ENCODE results near the gene ADGRD2.

The ADGRD2 gene

GRCh38 chr9:124439086-124439485, 11.2 kb upstream of the ADGRD2 start:
- no peak for DNase-seq

GRCh38 chr9:124439686-124440243, 10.5 kb upstream of the ADGRD2 start:
- DNase-seq: no peak

DNA sequence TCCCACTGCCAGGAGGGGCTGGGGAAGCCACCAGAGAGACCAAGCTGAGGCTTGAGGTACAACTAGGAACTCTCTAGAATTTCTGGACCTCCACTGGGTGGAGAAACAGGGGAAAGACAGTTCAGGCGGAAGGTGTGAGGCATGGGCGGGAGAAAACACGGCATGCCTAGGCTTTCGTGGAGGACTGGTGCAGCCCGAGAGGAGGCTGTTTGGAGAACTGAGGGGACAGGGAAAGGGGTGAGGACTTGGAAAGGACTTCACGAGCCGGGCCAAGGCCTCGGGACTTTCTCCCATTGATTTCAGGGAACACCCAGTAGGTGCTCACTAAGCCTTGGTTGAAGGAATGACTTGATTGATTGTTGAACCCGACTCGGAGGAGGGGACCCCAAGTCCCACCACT, 9.5 kb upstream of the ADGRD2 start:
- no peak for DNase-seq

DNA sequence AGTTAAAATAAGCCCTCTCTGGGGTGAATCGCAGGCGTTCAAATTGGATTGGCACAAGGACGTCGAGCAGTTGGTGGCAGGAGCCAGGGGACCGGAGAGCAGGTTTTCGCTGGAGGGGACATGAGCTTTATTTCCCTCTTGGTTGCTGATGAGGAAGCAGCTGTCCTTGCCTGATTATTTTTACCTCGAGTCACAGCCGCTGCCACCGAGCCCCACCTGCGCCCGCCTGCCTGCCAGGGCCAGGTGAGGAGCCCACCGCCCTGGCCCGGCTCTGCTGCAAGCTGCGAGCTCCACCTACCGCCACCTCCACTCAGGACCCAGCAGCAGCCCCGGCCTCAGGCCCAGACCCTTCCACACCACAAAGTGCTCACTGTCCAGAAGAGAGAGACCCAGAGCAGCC, 9.0 kb upstream of the ADGRD2 start:
- DNase-seq: no peak

DNA sequence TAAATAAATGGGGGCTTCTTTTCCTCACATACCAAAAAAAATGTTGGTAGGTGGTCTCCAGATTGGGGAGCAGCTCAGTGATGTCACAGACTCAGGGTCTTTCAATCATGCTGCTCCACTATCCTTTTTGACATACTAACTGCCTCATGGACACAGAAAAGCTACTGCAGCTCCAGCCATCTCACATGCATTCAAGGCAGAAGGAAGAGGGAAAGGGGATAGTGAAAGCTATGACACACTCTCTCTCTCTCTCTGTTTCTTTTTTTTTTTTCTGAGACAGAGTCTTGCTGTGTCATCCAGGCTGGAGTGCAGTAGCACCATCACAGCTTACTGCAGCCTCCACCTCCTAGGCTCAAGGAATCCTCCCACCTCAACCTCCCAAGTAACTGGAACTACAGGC, 7.9 kb upstream of the ADGRD2 start:
- no peak for DNase-seq

DNA sequence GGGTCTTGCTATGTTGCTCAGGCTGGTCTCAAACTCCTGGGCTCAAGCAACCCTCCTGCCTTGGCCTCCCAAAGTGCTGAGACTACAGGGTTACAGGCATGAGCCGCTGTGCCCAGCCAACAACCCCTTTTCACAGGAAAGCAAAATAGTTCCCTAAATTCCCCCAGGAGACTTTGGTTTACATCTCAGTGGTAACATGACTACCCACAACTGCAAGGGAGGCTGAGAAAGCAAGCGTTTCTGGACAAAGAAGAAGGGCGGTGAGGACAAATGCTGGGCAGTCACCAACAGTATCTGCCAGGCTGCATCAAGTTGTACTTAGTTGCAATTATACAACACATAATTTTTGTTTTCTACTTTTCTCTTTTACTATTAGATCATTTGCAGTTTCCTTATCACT, 7.4 kb upstream of the ADGRD2 start:
- no peak for DNase-seq

DNA sequence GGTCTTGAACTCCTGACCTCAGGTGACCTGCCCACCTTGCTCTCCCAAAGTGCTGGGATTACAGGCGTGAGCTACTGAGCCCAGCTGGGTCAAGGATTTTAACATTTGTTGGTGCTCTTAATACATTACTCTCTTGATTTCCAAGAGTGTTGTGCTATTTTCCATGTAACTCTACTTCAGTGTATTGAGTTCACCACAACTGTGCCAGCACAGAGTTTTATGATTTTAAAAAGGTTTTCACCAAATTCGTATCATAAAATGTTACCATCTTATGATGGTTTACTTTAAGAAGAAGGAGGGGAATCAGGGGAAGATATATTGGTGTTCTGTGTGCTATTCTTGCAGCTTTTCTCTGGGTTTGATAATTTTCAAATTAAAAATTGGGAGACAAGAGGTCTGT, 6.6 kb upstream of the ADGRD2 start:
- no peak for DNase-seq

- DNase-seq: no peak
These were observed 6.1 kb upstream of the ADGRD2 start for GRCh38 chr9:124444166-124444565.

DNA sequence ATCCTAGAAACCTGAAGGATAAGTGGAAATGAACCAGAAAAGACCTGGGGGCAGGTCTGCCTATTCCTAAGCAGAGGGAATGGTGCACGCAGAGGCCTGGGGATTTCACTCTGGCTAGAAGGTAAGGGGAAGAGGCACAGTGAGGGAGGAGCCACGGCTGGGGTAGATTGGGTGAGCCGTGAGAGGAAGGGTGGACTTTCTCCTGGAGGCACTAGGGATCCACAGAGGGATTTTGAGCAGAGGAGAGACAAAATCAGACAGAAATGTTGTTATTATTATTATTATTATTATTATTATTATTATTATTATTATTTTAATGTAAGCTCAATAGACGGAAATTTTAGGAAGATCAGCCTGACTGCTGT, 3.0 kb upstream of the ADGRD2 start:
- DNase-seq: no peak

DNA sequence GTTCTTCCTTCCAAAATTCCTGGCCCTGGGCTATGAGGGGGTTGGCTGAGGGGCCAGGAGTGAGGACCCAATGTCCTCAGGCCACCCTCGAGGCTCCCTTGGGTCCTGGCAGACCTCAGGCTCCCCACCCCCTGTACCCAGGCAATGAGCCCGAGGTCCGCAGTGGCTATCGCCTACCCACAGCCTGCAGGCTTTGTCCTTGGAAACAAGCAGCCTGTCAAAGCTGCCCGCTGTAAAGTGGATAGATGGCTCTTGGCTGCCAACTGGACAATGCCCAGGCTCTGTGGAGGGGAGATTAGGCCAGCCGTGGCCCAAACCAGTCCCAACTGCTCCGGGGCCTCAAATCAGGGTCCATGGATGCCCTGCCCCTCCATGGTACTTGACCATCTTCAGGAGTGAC, 2.2 kb upstream of the ADGRD2 start:
- no peak for DNase-seq

DNA sequence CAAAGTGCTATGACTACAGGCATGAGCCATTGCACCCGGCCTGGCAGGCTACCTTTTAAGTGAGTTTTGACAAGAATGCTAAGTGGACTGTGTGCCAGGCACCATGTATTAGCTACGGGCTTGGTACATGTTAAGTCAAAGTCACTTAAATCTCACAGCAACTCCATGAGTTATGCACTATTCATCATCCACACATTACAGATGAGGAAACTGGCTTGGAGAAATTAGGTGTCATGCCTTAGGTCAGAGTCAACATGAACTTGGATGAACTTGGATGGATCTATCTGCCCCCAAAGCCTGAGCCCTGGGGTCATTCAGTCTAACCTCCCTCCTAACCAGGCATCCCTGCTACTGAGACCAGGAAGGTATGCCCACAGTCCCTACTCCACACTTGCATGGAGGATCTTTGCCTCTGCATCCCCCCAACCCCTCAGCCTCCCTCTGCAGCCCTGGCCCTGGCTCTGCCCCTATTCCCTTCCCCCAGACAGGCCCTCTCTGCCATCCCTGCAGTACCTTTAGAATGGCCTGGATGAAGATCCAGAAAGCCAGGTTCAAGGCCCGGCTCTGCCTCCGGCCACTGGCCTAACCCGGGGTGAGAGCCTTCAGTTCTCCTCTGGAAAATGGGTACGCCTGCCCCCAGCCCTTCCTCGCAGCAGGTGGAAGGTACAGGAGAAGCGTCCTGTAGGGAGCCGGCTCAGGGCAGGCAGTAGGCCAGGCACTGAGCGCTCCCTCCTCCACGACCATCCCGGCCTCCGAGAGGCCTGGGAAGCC, 685 bp upstream of the ADGRD2 start:
- DNase-seq: no peak

DNA sequence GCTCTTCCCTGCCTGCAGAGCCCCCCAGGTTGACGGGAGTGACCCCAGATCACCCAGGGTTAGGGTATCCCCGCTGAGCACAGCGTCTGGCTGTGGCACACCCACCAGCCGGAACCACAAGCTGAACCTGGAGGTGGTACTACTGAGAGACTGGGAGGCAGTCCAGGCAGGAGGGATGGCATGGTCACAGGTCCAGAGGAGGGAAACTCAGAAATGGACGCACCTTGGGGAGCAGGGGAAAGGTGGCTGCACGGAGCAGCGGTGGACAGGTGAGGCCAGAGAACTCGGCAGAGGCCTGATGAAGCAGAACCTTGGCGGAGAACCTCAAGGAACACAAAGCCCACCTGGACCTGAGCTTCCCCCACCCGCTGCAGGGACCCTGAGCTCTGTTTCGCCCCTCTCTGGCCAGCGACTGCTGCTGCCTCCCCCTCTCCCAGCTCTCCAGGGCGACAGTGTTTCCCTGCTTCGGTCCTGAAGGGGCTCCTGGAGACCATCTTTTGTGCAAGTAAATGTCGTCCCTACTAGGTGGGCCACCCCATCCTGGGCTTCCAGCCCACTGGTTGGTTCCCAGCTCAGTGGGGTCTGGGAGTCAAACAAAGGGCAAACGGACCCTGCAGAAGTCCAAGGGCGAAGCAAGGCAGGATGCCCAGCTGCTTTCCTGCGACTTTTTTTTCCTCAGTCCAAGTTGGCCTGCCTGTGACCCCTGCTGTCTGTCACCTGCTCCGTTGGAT, 845 bp downstream of the ADGRD2 start:
- no peak for DNase-seq

DNA sequence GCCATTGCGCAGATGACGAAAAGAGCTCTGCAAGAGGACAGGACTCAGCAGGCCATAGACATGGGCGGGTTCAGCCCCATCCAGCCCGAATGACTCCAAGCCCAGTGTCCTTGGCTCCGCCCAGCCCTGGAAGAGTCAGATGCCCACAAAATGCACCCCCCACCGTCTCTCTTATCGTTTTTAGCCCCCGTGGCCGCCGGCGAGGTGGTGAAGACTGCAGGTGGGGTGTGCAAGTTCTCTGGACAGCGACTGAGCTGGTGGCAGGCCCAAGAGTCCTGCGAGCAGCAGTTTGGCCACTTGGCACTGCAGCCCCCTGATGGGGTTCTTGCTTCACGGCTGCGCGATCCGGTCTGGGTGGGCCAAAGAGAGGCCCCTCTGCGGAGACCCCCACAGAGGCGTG, 2.1 kb downstream of the ADGRD2 start:
- no peak for DNase-seq

GRCh38 chr9:124452841-124453585, 2.8 kb downstream of the ADGRD2 start:
- no peak for DNase-seq

DNA sequence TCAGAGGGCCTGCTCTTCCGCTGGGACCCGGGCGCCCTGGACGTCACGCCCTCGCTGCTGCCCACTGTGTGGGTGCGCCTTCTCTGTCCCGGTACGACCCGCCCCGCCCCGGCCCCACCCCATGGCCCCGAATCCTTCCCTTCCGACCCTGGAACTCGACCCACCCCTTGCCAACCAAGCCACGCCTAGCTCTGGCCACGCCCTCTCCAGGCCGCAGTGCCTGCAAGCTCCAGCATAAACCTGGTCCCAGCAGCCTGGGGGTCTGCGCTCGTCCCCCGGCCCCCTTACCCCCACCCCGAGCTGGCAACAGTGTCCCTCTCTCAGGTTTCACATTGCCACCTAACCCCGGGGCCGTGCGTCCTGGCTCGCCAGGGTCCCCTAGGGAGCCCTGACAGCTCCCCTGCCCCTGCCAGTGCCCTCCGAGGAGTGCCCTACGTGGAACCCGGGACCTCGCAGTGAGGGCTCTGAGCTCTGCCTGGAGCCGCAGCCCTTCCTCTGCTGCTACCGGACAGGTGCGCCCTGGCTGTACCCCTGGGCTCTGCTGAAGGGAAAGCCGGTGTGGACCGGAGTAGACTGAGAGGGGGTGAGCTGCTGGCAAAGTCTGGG, 3.4 kb downstream of the ADGRD2 start:
- DNase-seq: no peak

- DNase-seq: no peak
These were observed 4.0 kb downstream of the ADGRD2 start for GRCh38 chr9:124454296-124454695.

GRCh38 chr9:124454791-124455443, 4.7 kb downstream of the ADGRD2 start:
- DNase-seq: no peak

DNA sequence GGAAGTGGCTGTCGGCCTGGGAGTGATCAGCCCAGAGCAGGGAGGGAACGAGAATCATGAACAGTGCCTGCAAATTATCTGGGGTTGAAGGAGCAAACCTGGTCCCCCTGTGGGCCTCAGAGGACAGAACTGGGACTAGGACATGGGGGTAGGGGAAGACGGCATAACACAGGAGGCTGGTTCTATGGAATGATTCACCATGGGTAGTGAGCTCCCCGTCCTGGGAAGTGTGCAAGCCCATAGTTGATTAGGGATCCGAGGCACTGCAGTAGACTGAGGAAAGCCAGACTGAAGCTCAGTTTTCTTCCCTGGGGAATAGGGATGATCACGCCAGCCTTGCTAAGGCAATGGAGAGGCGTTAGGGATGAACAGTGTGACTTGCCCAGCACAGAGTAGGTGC, 5.6 kb downstream of the ADGRD2 start:
- DNase-seq: no peak

GRCh38 chr9:124456341-124457078, 6.3 kb downstream of the ADGRD2 start:
- DNase-seq: no peak

DNA sequence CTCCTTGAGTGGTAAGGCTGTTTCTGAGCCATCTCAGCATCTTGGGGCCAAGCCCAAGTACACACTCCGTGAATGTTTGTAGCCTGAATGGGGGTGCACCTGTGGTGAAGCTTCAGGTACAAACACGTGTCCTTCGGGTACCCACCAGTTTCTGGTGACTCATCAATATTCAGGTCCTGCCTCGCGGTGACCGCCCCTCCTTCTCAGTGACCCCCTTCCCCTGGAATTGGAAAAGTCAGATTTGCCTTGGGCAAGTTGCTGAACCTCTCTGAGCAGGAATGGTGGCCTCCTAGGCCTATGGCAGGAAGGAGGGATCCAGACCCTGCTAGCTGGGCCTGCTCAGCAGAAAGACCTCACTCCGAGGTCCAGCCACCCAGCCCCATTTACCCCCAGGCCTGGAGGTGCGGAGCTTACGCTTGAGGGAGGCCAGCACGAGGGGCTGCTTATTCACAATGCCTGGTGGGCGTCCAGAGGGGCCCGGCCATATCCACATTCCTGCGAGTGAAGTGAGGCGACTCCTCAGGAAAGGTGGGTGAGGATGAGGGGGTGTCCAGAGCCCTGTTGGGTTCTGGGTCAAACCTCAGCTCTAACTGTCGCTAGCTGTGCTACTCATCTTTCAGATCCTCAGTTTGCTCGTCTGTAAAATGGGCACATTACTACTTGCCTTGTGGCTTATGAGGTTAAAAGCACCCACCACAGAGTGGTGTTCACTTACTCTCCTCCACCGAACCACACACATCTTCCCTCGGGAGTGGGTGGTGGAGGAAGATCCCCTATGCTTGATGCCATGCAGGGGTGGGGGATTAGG, 7.0 kb downstream of the ADGRD2 start:
- DNase-seq: no peak

DNA sequence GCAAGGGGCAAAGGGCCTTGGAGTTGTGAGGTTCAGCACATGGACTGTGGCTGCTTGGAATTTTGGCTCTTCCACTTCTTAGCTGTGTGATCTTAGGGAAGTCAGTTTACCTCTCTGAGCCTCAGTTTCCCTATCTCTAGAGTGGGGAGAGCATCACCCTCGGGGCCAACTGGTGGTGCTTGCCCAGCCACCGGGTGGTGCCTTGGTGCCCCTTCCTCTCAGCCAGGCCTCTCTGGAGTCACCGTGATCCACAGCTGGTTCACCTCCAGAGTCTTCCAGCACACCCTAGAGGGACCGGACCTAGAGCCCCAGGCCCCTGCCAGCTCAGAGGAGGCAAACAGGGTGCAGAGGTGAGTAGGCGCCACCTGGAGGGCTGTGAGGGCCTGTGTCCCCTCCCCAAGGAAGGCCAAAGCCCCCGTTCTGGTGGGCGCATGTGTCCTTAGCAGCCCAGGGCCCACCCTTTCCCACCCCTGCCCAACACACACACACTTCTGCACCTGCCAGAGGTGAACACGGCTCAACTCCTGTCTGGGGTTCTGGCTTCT, 7.7 kb downstream of the ADGRD2 start:
- no peak for DNase-seq

Data from activated CD8-positive, alpha-beta memory T cell treated with anti-CD3 and anti-CD28 coated beads for 24 hours (primary cell).